Chondrocyte (in vitro differentiated cells): ENCODE data around the gene POLA1. TPM values are rescaled to one million over a fixed set of nuclear protein-coding genes. Genes with fewer than 3 reads are reported as not detected.
A peak's percentile ranks its signal among the peaks of the same experiment; 100 is the strongest.

Experiments
- DNase-seq: peaks from one replicate; pipeline ENCODE4 v3.0.0; 2021; ENCODE audit warnings: mixed read lengths, low spot score
- H3K27ac Mint-ChIP-seq: one replicate; pipeline ENCODE4 v1.8.0; 2021; ENCODE audit warnings: mild to moderate bottlenecking, moderate library complexity, mixed read lengths; ENCODE audit not compliant: unreplicated experiment
- H3K27me3 Mint-ChIP-seq: 2 replicates; pipeline ENCODE4 v1.8.0; 2021; ENCODE audit warnings: low read depth, mixed read lengths
- H3K36me3 Mint-ChIP-seq: 2 replicates; pipeline ENCODE4 v1.8.0; 2021; ENCODE audit warnings: low read depth, mixed read lengths
- H3K4me1 Mint-ChIP-seq: 2 replicates; pipeline ENCODE4 v1.8.0; 2021; ENCODE audit warnings: low read depth, mild to moderate bottlenecking, mixed read lengths
- H3K4me3 Mint-ChIP-seq: one replicate; pipeline ENCODE4 v1.8.0; 2021; ENCODE audit warnings: mild to moderate bottlenecking, moderate library complexity, mixed read lengths; ENCODE audit not compliant: unreplicated experiment
- H3K9me3 Mint-ChIP-seq: 2 replicates; pipeline ENCODE4 v1.8.0; 2021; ENCODE audit warnings: low read depth, mixed read lengths
- total RNA-seq: library from RNA; stranded (reverse); gene quantifications from 3 replicates; pipeline ENCODE4 v1.2.1, GENCODE V29; 2021
- TF ChIP-seq, protein P1 (sequence below): fragments of 200-600 bp; sonication (generic); IDR thresholded peaks from 2 replicates; pipeline ENCODE4 v1.5.0; 2021; ENCODE audit warnings: antibody characterized with exemption, mild to moderate bottlenecking, moderate library complexity

Gene POLA1
- total RNA-seq, 1 donor from 2014 or later, result 10.8 TPM

DNA sequence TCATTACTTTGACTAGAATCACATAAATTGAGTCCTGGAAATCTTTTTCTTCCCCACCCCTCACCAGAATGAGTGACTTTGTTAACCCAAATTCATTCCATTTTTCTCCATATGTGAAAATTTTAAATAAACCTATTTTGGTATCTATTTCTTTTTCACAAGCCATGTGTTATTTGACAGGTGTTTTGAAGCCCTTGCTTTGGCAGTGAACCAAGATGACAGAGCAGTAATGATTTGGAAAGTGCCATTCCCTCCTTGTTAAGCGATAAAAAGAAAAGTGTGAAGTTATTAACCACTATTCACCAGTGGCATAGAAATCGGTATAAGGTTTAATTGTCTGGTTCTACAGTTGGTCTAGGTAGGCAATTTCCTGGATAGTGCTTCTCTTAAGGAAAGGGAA lies 66.1 kb downstream of the POLA1 start:
- Mint-ChIP-seq H3K27ac (no peak overlapping the region), H3K36me3 (peaks cover 9% of the 10 kb centered on the region), H3K9me3 (no peaks in the 10 kb centered on the region), H3K4me3 (no peak overlapping the region), H3K27me3 (no peaks in the 10 kb centered on the region), H3K4me1 (peaks cover 18% of the 10 kb centered on the region)
- no peak for DNase-seq
- TF ChIP-seq, protein P1, sequence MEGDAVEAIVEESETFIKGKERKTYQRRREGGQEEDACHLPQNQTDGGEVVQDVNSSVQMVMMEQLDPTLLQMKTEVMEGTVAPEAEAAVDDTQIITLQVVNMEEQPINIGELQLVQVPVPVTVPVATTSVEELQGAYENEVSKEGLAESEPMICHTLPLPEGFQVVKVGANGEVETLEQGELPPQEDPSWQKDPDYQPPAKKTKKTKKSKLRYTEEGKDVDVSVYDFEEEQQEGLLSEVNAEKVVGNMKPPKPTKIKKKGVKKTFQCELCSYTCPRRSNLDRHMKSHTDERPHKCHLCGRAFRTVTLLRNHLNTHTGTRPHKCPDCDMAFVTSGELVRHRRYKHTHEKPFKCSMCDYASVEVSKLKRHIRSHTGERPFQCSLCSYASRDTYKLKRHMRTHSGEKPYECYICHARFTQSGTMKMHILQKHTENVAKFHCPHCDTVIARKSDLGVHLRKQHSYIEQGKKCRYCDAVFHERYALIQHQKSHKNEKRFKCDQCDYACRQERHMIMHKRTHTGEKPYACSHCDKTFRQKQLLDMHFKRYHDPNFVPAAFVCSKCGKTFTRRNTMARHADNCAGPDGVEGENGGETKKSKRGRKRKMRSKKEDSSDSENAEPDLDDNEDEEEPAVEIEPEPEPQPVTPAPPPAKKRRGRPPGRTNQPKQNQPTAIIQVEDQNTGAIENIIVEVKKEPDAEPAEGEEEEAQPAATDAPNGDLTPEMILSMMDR, result no peak

DNA sequence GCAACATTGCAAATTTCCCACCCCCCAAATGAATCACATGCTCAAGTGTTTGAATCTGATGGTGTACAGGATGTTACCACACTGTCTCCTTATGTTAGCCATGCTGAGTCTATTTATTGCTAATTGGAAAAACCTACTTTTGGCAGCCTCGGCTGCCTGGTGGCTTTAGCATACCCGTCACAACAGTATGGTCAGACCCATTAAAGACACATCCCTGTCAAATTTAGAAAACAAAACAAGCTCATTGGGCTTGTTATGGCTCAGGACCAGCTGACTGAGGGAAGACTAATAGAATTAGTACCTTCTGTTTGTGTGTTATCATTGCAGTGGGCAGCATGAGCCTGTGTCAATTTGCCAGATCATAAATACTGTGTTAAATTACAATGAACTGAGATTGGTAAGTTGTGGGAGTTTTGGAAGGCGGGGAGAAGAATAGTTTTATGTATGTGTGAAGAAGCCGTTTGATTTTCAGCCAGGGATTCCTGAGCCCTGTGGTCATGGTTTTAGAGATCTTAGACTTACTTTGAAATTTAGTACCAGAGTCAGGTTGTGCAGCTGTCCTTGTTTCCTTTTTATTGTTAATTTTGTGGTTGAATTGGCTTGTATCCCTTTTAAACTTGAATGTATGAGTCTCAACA lies 66.8 kb downstream of the POLA1 start:
- Mint-ChIP-seq H3K27ac (peak overlapping the region; percentile 7), H3K36me3 (peaks cover 12% of the 10 kb centered on the region), H3K4me3 (no peak overlapping the region), H3K9me3 (no peaks in the 10 kb centered on the region), H3K27me3 (no peaks in the 10 kb centered on the region), H3K4me1 (peaks cover 18% of the 10 kb centered on the region)
- DNase-seq, result no peak
- TF ChIP-seq, protein P1, result no peak

DNA sequence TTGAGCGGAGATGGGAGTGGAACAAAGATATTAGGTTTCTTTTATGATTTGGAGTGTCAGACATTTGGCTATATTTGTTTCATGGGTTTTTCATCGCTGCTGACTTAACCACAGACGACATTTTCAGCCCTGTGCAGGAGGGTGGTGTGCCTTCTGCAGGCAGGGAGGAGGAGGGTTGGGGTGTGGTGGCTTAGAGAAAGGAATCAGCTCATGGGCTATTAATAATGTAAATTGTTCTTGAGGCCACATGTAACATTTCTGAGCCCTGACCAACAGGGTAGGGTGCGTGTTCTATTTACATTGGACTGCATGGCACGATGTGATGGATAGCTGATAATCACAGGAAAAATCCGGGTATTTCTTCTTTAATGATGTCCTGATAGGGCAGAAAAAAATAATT lies 67.6 kb downstream of the POLA1 start:
- TF ChIP-seq, protein P1, result no peak
- Mint-ChIP-seq H3K4me1 (peaks cover 18% of the 10 kb centered on the region), H3K27me3 (no peaks in the 10 kb centered on the region), H3K9me3 (no peaks in the 10 kb centered on the region), H3K27ac (no peak overlapping the region), H3K4me3 (no peak overlapping the region), H3K36me3 (peaks cover 15% of the 10 kb centered on the region)
- no peak for DNase-seq

DNA sequence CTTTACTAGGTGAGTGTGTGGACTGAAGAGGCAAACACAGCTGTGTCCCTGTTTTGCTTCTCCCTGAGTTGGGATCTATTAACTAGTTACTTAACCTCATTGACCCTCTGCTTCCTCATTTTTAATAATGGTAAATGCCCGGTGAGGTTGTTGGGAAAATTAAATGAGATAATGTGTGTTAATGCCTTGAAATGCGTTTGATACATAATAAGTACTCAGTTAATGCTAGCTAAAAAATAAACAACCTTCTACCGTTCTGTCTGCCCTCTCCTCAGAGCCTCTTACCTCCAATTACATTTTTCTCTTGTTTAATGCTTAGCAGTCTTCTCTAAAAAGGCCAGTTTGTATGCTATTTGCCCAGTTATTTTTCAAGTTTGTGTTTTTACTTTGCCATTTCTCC lies 70.3 kb downstream of the POLA1 start:
- DNase-seq, result no peak
- Mint-ChIP-seq H3K27ac (no peak overlapping the region), H3K4me1 (peaks cover 18% of the 10 kb centered on the region), H3K27me3 (no peaks in the 10 kb centered on the region), H3K36me3 (peaks cover 16% of the 10 kb centered on the region), H3K9me3 (no peaks in the 10 kb centered on the region), H3K4me3 (no peak overlapping the region)
- TF ChIP-seq, protein P1, result no peak

DNA sequence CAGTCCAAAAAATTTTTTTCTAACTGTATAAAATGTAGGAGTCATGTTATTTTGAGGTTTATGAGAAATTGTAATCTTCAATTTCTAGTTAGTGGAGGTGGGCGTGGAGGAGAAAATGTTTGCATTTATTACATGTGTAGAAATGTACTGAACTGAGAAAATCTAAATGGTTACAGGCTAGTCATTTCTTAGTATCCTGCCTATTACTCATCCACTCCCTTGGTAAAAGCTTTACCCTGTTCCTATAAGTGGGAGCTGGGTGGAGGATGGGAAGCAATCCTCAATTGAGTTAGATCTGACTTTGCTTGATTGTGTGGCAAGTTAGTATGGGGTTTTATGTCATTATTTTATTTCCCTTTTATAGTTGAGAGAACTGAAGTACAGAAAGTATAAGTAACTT lies 73.8 kb downstream of the POLA1 start:
- Mint-ChIP-seq H3K27me3 (no peaks in the 10 kb centered on the region), H3K4me3 (no peak overlapping the region), H3K27ac (no peak overlapping the region), H3K4me1 (no peaks in the 10 kb centered on the region), H3K36me3 (peaks cover 18% of the 10 kb centered on the region), H3K9me3 (no peaks in the 10 kb centered on the region)
- DNase-seq, result no peak
- TF ChIP-seq, protein P1, result no peak
